H1 (cell line): ENCODE data around the gene SH2B3. TPM values are rescaled to one million over a fixed set of nuclear protein-coding genes. Genes with fewer than 3 reads are reported as not detected.

Experiments used
- CTCF ChIA-PET: fragments of 300-600 bp; sonication (Branson Sonifier 250); formaldehyde crosslinking; loops from one replicate; lab custom pipeline; 2021; ENCODE audit not compliant: partially characterized antibody; lab: Charles Lee
- POLR2A ChIA-PET: fragments of 300-600 bp; sonication (Branson Sonifier 250); formaldehyde crosslinking; loops from one replicate; lab custom pipeline; 2021; ENCODE audit warnings: inconsistent platforms; ENCODE audit not compliant: partially characterized antibody; lab: Charles Lee
- DNase-seq, 2 experiments: peaks; one replicate each; pipeline versions ENCODE4 v3.0.0 to v3.0.0-alpha.2; 2010 to 2022; ENCODE audit warnings: low spot score in 2 of 2, low read depth in 1 of 2, mixed read lengths in 1 of 2
- FAIRE-seq: peaks from 2 replicates; lab custom pipeline; 2011; peaks lifted over from hg19 to GRCh38; lab: Jason Lieb, UNC
- H2AFZ ChIP-seq: 2 replicates; pipeline ENCODE4 v1.8.1; 2012; ENCODE audit warnings: low read length, inconsistent platforms
- H2AK5ac ChIP-seq: 2 replicates; pipeline ENCODE4 v1.6.1; 2013; ENCODE audit warnings: low read depth, low read length
- H2BK120ac ChIP-seq: replicated peaks from 2 replicates; pipeline ENCODE3; 2013; ENCODE audit warnings: low read depth, low read length, inconsistent platforms
- H2BK12ac ChIP-seq: 2 replicates; pipeline ENCODE4 v1.6.1; 2013; ENCODE audit warnings: low read depth, low read length
- H2BK15ac ChIP-seq: 2 replicates; pipeline ENCODE4 v1.6.1; 2013; ENCODE audit warnings: low read length
- H2BK20ac ChIP-seq: 2 replicates; pipeline ENCODE4 v1.6.1; 2013; ENCODE audit warnings: low read length
- H2BK5ac ChIP-seq: 2 replicates; pipeline ENCODE4 v1.6.1; 2013; ENCODE audit warnings: low read depth, low read length
- H3K14ac ChIP-seq: 2 replicates; pipeline ENCODE4 v1.6.1; 2013; ENCODE audit warnings: inconsistent platforms; ENCODE audit not compliant: insufficient read length
- H3K18ac ChIP-seq: 2 replicates; pipeline ENCODE4 v1.6.1; 2013; ENCODE audit warnings: low read length; ENCODE audit errors: extremely low read depth
- H3K23ac ChIP-seq: 2 replicates; pipeline ENCODE4 v1.6.1; 2013; ENCODE audit warnings: inconsistent platforms; ENCODE audit not compliant: insufficient read length
- H3K23me2 ChIP-seq: 2 replicates; pipeline ENCODE4 v1.6.1; 2013; ENCODE audit warnings: low read depth, low read length
- H3K27ac ChIP-seq: 2 replicates; pipeline ENCODE4 v1.6.1; 2011; ENCODE audit warnings: low read depth, low read length, inconsistent platforms
- H3K27me3 ChIP-seq, 4 experiments: replicated peaks in 1 of 4; 1 replicate in 1 of 4; 2 replicates in 3 of 4; pipeline versions ENCODE4 v1.6.1 to v1.8.1; 2011 to 2013; ENCODE audit warnings: low read length in 3 of 4, mild to moderate bottlenecking in 3 of 4, inconsistent platforms in 2 of 4, mixed read lengths in 2 of 4, moderate library complexity in 1 of 4; ENCODE audit not compliant: control insufficient read depth in 3 of 4, insufficient read depth in 3 of 4; ENCODE audit errors: extremely low read depth in 1 of 4
- H3K36me3 ChIP-seq, 4 experiments: 2 replicates each; pipeline versions ENCODE4 v1.6.1 to v1.8.1; 2011 to 2013; ENCODE audit warnings: mild to moderate bottlenecking in 4 of 4, low read length in 3 of 4, moderate library complexity in 2 of 4, control low read depth in 1 of 4, inconsistent platforms in 1 of 4; ENCODE audit not compliant: insufficient read depth in 4 of 4, control insufficient read depth in 2 of 4
- H3K4ac ChIP-seq: replicated peaks from 2 replicates; pipeline ENCODE3; 2013; ENCODE audit warnings: low read length, low read depth, mixed read lengths, inconsistent platforms; ENCODE audit not compliant: insufficient read length
- H3K4me1 ChIP-seq, 4 experiments: replicated peaks in 1 of 4; 1 replicate in 1 of 4; 2 replicates in 3 of 4; pipeline versions ENCODE4 v1.6.1 to v1.8.1; 2011 to 2013; ENCODE audit warnings: low read length in 3 of 4, inconsistent platforms in 2 of 4, mixed read lengths in 1 of 4; ENCODE audit not compliant: insufficient read depth in 4 of 4, control insufficient read depth in 3 of 4
- H3K4me2 ChIP-seq, 2 experiments: 2 replicates each; pipeline versions ENCODE4 v1.6.1 to v1.8.1; 2011 to 2013; ENCODE audit warnings: low read depth in 2 of 2, low read length in 2 of 2, control low read depth in 1 of 2, inconsistent platforms in 1 of 2, mild to moderate bottlenecking in 1 of 2; ENCODE audit not compliant: insufficient read depth in 1 of 2
- H3K4me3 ChIP-seq, 4 experiments: fragments of 200-600, 300-600 bp in 1 of 4; sonication (generic), shearing (Covaris generic), sonication (Bioruptor Twin) in 1 of 4; 2 replicates each; pipeline versions ENCODE4 v1.5.1 to v1.8.1; 2011 to 2016; ENCODE audit warnings: low read length in 4 of 4, low read depth in 3 of 4, control low read depth in 2 of 4, inconsistent platforms in 2 of 4, mild to moderate bottlenecking in 2 of 4, mixed read lengths in 1 of 4, moderate library complexity in 1 of 4; ENCODE audit not compliant: insufficient read depth in 2 of 4; ENCODE audit errors: extremely low read depth in 1 of 4
- H3K56ac ChIP-seq: replicated peaks from 2 replicates; pipeline ENCODE3; 2013; ENCODE audit warnings: low read depth, mild to moderate bottlenecking, mixed read lengths, low read length, inconsistent platforms; ENCODE audit not compliant: insufficient read length
- H3K79me1 ChIP-seq: 2 replicates; pipeline ENCODE4 v1.6.1; 2013; ENCODE audit warnings: low read depth, low read length, control low read depth
- H3K79me2 ChIP-seq, 2 experiments: 2 replicates each; pipeline versions ENCODE4 v1.6.1 to v1.8.1; 2012 to 2013; ENCODE audit warnings: low read length in 2 of 2, mild to moderate bottlenecking in 2 of 2, inconsistent platforms in 1 of 2; ENCODE audit not compliant: insufficient read depth in 2 of 2, control insufficient read depth in 1 of 2
- H3K9ac ChIP-seq, 4 experiments: replicated peaks in 1 of 4; 1 replicate in 1 of 4; 2 replicates in 3 of 4; pipeline versions ENCODE4 v1.6.1 to v1.8.1; 2011 to 2013; ENCODE audit warnings: low read depth in 3 of 4, low read length in 3 of 4, control low read depth in 2 of 4, mild to moderate bottlenecking in 2 of 4, moderate library complexity in 2 of 4, inconsistent platforms in 1 of 4; ENCODE audit errors: extremely low read depth in 1 of 4
- H3K9me3 ChIP-seq, 2 experiments: 2 replicates each; pipeline versions ENCODE4 v1.6.1 to v1.8.1; 2012 to 2013; ENCODE audit warnings: mild to moderate bottlenecking in 2 of 2, moderate library complexity in 2 of 2, control low read depth in 1 of 2, inconsistent platforms in 1 of 2, low read depth in 1 of 2, low read length in 1 of 2, mixed read lengths in 1 of 2; ENCODE audit not compliant: insufficient read depth in 2 of 2
- H4K20me1 ChIP-seq, 2 experiments: replicated peaks in 1 of 2; 2 replicates each; pipeline versions ENCODE3 to v1.8.1; 2011 to 2013; ENCODE audit warnings: inconsistent platforms in 2 of 2, low read length in 2 of 2, mild to moderate bottlenecking in 1 of 2; ENCODE audit not compliant: insufficient read depth in 2 of 2, control insufficient read depth in 1 of 2
- H4K5ac ChIP-seq: 2 replicates; pipeline ENCODE4 v1.6.1; 2013; ENCODE audit warnings: low read length, low read depth, mixed read lengths, inconsistent platforms; ENCODE audit not compliant: insufficient read length
- H4K8ac ChIP-seq: 2 replicates; pipeline ENCODE4 v1.8.0; 2013; ENCODE audit warnings: mild to moderate bottlenecking, moderate library complexity, low read length, inconsistent platforms; ENCODE audit not compliant: insufficient read depth; ENCODE audit errors: extremely low read depth
- H4K91ac ChIP-seq: replicated peaks from 2 replicates; pipeline ENCODE3; 2013; ENCODE audit warnings: low read length, mixed read lengths, inconsistent platforms; ENCODE audit not compliant: insufficient read length
- CBX5 ChIP-seq: fragments of 300-800, 300-1000 bp; sonication (generic); IDR thresholded peaks from 2 replicates; pipeline ENCODE4 v1.7.1; 2016; ENCODE audit warnings: antibody characterized with exemption, low read length, low read depth
- CBX8 ChIP-seq: fragments of 300-800, 300-1000 bp; sonication (generic); IDR thresholded peaks from 2 replicates; pipeline ENCODE4 v1.7.1; 2016; ENCODE audit warnings: low read depth, low read length, borderline replicate concordance
- CTBP2 ChIP-seq: IDR thresholded peaks from 2 replicates; pipeline ENCODE4 v1.7.0; 2011; ENCODE audit warnings: borderline replicate concordance, mild to moderate bottlenecking, moderate library complexity, mixed read lengths, low read length; ENCODE audit not compliant: insufficient read depth, insufficient read length
- HDAC2 ChIP-seq, 2 experiments: fragments of 300-600 bp in 1 of 2; sonication (generic) in 1 of 2; IDR thresholded peaks; 2 replicates each; pipeline ENCODE4 v1.6.1; 2011 to 2012; ENCODE audit warnings: low read depth in 2 of 2, low read length in 2 of 2, mild to moderate bottlenecking in 2 of 2, moderate library complexity in 2 of 2, borderline replicate concordance in 1 of 2, inconsistent platforms in 1 of 2
- HDAC6 ChIP-seq: IDR thresholded peaks from one replicate; pipeline ENCODE4 v1.7.1; 2012; ENCODE audit warnings: low read depth, mild to moderate bottlenecking, inconsistent platforms, low read length, moderate library complexity
- SP4 ChIP-seq: IDR thresholded peaks from 2 replicates; pipeline ENCODE4 v1.6.1; 2012; ENCODE audit warnings: low read length, inconsistent platforms
- SRF ChIP-seq: IDR thresholded peaks from 2 replicates; pipeline ENCODE4 v1.6.1; 2011; ENCODE audit warnings: mild to moderate bottlenecking, low read depth, low read length, moderate library complexity
- SUZ12 ChIP-seq: fragments of 200-600 bp; sonication (generic); IDR thresholded peaks from 2 replicates; pipeline ENCODE4 v1.6.1; 2012; ENCODE audit warnings: mild to moderate bottlenecking, inconsistent platforms, low read length, moderate library complexity, mixed read lengths
- TAF1 ChIP-seq: IDR thresholded peaks from 2 replicates; pipeline ENCODE4 v1.6.1; 2011; ENCODE audit warnings: mild to moderate bottlenecking, low read depth, low read length
- WGBS, 2 experiments: shearing (Covaris generic) in 1 of 2; methylation state at CpG; one replicate each; pipeline versions ENCODE4 v1.1.6 to v1.1.7; 2013 to 2015; ENCODE audit warnings: low lambda C conversion rate in 2 of 2, mixed read lengths in 2 of 2, inconsistent platforms in 1 of 2, low coverage in 1 of 2, missing lambda C conversion rate in 1 of 2; ENCODE audit not compliant: insufficient replicate concordance in 2 of 2, insufficient coverage in 1 of 2, insufficient read length in 1 of 2; ENCODE audit errors: extremely low coverage in 1 of 2, missing lambda C conversion rate in 1 of 2; 5-methylcytosine and 5-hydroxymethylcytosine counted together
- polyA plus RNA-seq, 7 experiments: library from polyadenylated mRNA; depleted of rRNA in 3 of 7; stranded (reverse) in 5 of 7; unstranded in 2 of 7; fragments of >200 nt in 5 of 7; fragments of 200-250 nt in 2 of 7; gene quantifications; 1 replicate in 5 of 7; 2 replicates in 1 of 7; 4 replicates in 1 of 7; pipeline versions ENCODE4 v1.2.1 to v1.2.3, GENCODE V29; 2011 to 2013; ENCODE audit warnings: missing spikeins in 2 of 7, mixed read lengths in 2 of 7
- total RNA-seq: library from RNA; stranded (reverse); fragmentation: NEBNext Ultra II Directional; extraction: Animal tissue kit (Norgen Biotek cat#: 25700); gene quantifications from 2 replicates; pipeline ENCODE4 v1.2.1, GENCODE V29; 2021

SH2B3 gene
- total and polyA plus RNA-seq, 2 of the 8 experiments (the other 6 are each of a cell fraction or from before 2014, with no cell fraction given), result 20.8 to 34.1 TPM

DNA sequence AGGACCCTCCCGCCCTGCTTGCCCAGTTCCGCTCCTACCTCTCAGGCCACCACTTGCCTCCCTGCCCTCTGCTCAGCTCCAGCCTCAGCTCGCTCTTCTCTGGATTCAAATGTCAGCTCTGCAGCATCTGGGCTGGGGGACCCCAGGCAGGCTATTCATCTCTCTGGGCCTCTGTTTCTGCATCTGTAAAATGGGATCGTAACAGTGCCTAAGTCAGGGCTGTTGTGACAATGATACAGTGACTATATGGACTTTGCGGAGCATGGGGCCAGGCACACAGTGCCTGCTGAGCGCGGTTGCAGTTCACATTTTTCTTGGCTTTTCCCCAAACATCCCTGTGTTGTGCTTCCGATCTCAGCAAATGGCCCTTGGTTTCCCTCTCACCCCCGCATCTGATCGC lies 39.6 kb upstream of the SH2B3 start:
- Histone ChIP-seq H2AFZ (no peak overlapping the region), H3K27me3 (peaks cover 0 to 18% (median 7%) of the 10 kb centered on the region in 4 experiments; a peak in 4 of 7 replicates), H4K5ac (no peak overlapping the region), H4K20me1 (peaks cover 0 to 7% of the 10 kb centered on the region in 2 experiments), H2BK20ac (no peak overlapping the region), H2BK15ac (no peak overlapping the region), H3K23ac (no peak overlapping the region), H3K18ac (no peak overlapping the region), H3K27ac (no peak overlapping the region), H2BK120ac (no peak overlapping the region), H4K91ac (no peak overlapping the region), H3K79me1 (no peaks in the 10 kb centered on the region), H3K36me3 (peaks cover 0 to 3% (median 0%) of the 10 kb centered on the region in 4 experiments; a peak in 3 of 8 replicates), H3K23me2 (peaks cover 9% of the 10 kb centered on the region; the same call in 1 of the 2 replicates), H3K9me3 (no peaks in the 10 kb centered on the region), H2BK12ac (no peak overlapping the region), H4K8ac (no peak overlapping the region; the same call in 1 of the 2 replicates), H2BK5ac (no peak overlapping the region), H3K9ac (no peak overlapping the region), H3K56ac (no peak overlapping the region), H3K4me1 (peaks cover 0 to 9% (median 3%) of the 10 kb centered on the region in 4 experiments; a peak in 6 of 7 replicates), H3K4me2 (no peak overlapping the region), H3K14ac (no peak overlapping the region), H3K4ac (no peak overlapping the region), H2AK5ac (no peak overlapping the region), H3K79me2 (no peaks in the 10 kb centered on the region), H3K4me3 (no peak overlapping the region)
- no peak for FAIRE-seq
- no peak for DNase-seq
- CTCF ChIA-PET, result interaction anchor here (4.1 kb wide), 1 partner anchor 31 kb away, joined by 28 read pairs; no protein-coding TSS in a partner anchor
- POLR2A ChIA-PET, result interaction anchor here (1.4 kb wide), 1 partner anchor 24 kb away, joined by 3 read pairs; no protein-coding TSS in a partner anchor
- no peak for TF ChIP-seq CTBP2
- TF ChIP-seq SUZ12, result no peak
- TF ChIP-seq SP4, result no peak
- TF ChIP-seq CBX8, result no peak
- no peak for TF ChIP-seq CBX5
- TF ChIP-seq SRF, result no peak
- TF ChIP-seq TAF1, result no peak
- no peak for TF ChIP-seq HDAC6
- no peak for TF ChIP-seq HDAC2 (IDR thresholded peaks at IDR 0.05; ENCODE audit: borderline replicate concordance in 1 of 2, low read depth in 2 of 2, low read length in 2 of 2)
- 93% methylated on average over 10 of the region's 10 CpGs; no CpG with 5 or more reads in 1 of the 2 experiments for WGBS, 2 experiments
